Heart left ventricle (tissue), 16 donors: ENCODE results near the gene SZRD1. TPM values are rescaled to one million over a fixed set of nuclear protein-coding genes. Genes with fewer than 3 reads are reported as not detected.

ENCODE experiments used
- ATAC-seq, 4 donors: fragments of 200-7000 bp; cut with Tn5 transposase; one replicate each; pipeline ENCODE4 v1.9.1; 2020 to 2022; ENCODE audit warnings: moderate library complexity in 4 of 4, mild to moderate bottlenecking in 3 of 4, moderate number of reproducible peaks in 1 of 4
- DNase-seq, 5 donors: peaks; one replicate each; pipeline ENCODE4 v3.0.0-alpha.2; 2020
- H3K27ac ChIP-seq, 12 donors: fragments of 200-600 bp; sonication (generic) in 4 of 12; one replicate each; pipeline versions ENCODE4 v1.5.0 to v1.8.0; 2016 to 2022; ENCODE audit warnings: mild to moderate bottlenecking in 2 of 12
- H3K27me3 ChIP-seq, 9 donors: fragments of 200-600 bp; sonication (generic) in 2 of 9; one replicate each; pipeline versions ENCODE4 v1.5.1 to v1.8.0; 2016 to 2022; ENCODE audit warnings: mild to moderate bottlenecking in 3 of 9
- H3K36me3 ChIP-seq, 9 donors: fragments of 200-600 bp; sonication (generic) in 2 of 9; one replicate each; pipeline versions ENCODE4 v1.5.0 to v1.8.0; 2018 to 2022; ENCODE audit warnings: mild to moderate bottlenecking in 2 of 9
- H3K4me1 ChIP-seq, 12 donors: fragments of 200-600 bp; sonication (generic) in 4 of 12; one replicate each; pipeline versions ENCODE4 v1.5.0 to v1.8.0; 2016 to 2022; ENCODE audit warnings: mild to moderate bottlenecking in 3 of 12
- H3K4me3 ChIP-seq, 12 donors: fragments of 200-600 bp; sonication (generic) in 4 of 12; one replicate each; pipeline versions ENCODE4 v1.5.0 to v1.8.0; 2017 to 2022; ENCODE audit warnings: mild to moderate bottlenecking in 9 of 12, moderate library complexity in 4 of 12
- H3K9me3 ChIP-seq, 12 donors: fragments of 200-600 bp; sonication (generic) in 4 of 12; one replicate each; pipeline versions ENCODE4 v1.5.0 to v1.8.0; 2016 to 2022; ENCODE audit warnings: mild to moderate bottlenecking in 1 of 12
- CTCF ChIP-seq, 12 donors: fragments of 200-600 bp; sonication (generic) in 4 of 12; IDR thresholded peaks; one replicate each; pipeline versions ENCODE4 v1.5.0 to v1.8.0; 2018 to 2022; ENCODE audit warnings: antibody characterized with exemption in 12 of 12, mild to moderate bottlenecking in 5 of 12
- POLR2A ChIP-seq, 2 donors: fragments of 450-650 bp; IDR thresholded peaks; one replicate each; pipeline ENCODE4 v1.6.1; 2017; ENCODE audit warnings: antibody characterized with exemption in 2 of 2, mild to moderate bottlenecking in 2 of 2, moderate library complexity in 2 of 2
- WGBS, 4 donors: extraction: QIAGEN DNeasy Blood & Tissue Kit in 2 of 4; methylation state at CpG; one replicate each; pipeline versions ENCODE4 v1.1.5 to v1.1.7; 2013 to 2018; 5-methylcytosine and 5-hydroxymethylcytosine counted together
- intact Hi-C, 10 donors: fragments of 100-400 bp; cut with DNase I; formaldehyde crosslinking; loops; one replicate each; pipeline versions ENCODE4 v1.11.1 to v1.14.2; 2022
- polyA plus RNA-seq, 2 donors: library from polyadenylated mRNA; stranded (reverse); fragments of 200-250 nt; gene quantifications; one replicate each; pipeline ENCODE4 v1.2.3, GENCODE V29; 2013
- total RNA-seq, 9 donors: library from RNA; depleted of rRNA in 2 of 9; stranded (reverse); fragments of >200 nt in 2 of 9; fragmentation: NEBNext Ultra II Directional in 3 of 9; extraction: Animal tissue kit (Norgen Biotek cat#: 25700) in 3 of 9; gene quantifications; one replicate each; pipeline versions ENCODE4 v1.1.0 to v1.2.4, GENCODE V29; 2016 to 2023
- donor health status: ischemic (EF 13 %, LVEDD 7.1; RV severe dilation, severe dysfunction).
- donor health status: healthy with polysubstance abuse.
- donor health status: DM: no; HTN: yes; CAD: no.
- donor health status: DM: no; HTN: no; CAD: no.
- donor health status: ischemic (EF 25% LVEDD 6.9; RV normal size, moderate dysfunction).
- donor health status: ischemic (EF 25% LVEDD 5.7; RV mildly dilated, moderate dysfunction).
- donor health status: healthy.
- donor health status: DM: yes; HTN: yes; CAD: no.
- donor health status: ischemic (EF 35%, LVEDD 5.7; RV mildly dilated, moderate dysfunction).
- donor health status: nonischemic (EF 11% LVEDD 7.7; RV severe dilation, severe dysfunction).
- donor health status: DM: yes; HTN: yes; CAD: no.
- donor health status: PGD.
- donor health status: ischemic (EF 29% LVEDD 5.4; RV normal size, mild dysfunction).
- donor health status: nonischemic (EF 23%, LVEDD 6.1; RV moderate dilation, normal function).

Gene SZRD1
- total and polyA plus RNA-seq, 11 donors, result 54.4 to 140 (median 94.4) TPM

GRCh38 chr1:16324456-16324890 is 42.6 kb upstream of the SZRD1 start:
- intact Hi-C loops, result no loop called here
- DNase-seq, result peak in 1 of 5 donors; percentile 34
- peak in 3 of 4 donors; percentile 72 to 83 (median 83) for ATAC-seq
- TF ChIP-seq CTCF (IDR thresholded peaks at IDR 0.05), result no peak
- TF ChIP-seq POLR2A (IDR thresholded peaks at IDR 0.05), result no peak
- Histone ChIP-seq H3K4me3 (no peak overlapping the region), H3K27me3 (no peaks in the 10 kb centered on the region), H3K36me3 (peaks cover 0 to 9% (median 2%) of the 10 kb centered on the region in 9 donors), H3K4me1 (peaks cover 0 to 40% (median 29%) of the 10 kb centered on the region in 12 donors), H3K27ac (peak overlapping the region in 1 of 12 donors; percentile 32), H3K9me3 (no peaks in the 10 kb centered on the region)
- 92 to 97% (median 95%) methylated on average over 6 of the region's 6 CpGs for WGBS, 4 donors

GRCh38 chr1:16326833-16327404 is 40.1 kb upstream of the SZRD1 start:
- intact Hi-C loops, result no loop called here
- no peak for DNase-seq
- Histone ChIP-seq H3K36me3 (peaks cover 0 to 9% (median 2%) of the 10 kb centered on the region in 9 donors), H3K27me3 (no peaks in the 10 kb centered on the region), H3K27ac (no peak overlapping the region), H3K4me1 (peaks cover 0 to 25% (median 11%) of the 10 kb centered on the region in 12 donors), H3K9me3 (no peaks in the 10 kb centered on the region), H3K4me3 (no peak overlapping the region)
- ATAC-seq, result no peak
- 72 to 79% (median 74%) methylated on average over 5 of the region's 5 CpGs for WGBS, 4 donors
- TF ChIP-seq POLR2A (IDR thresholded peaks at IDR 0.05) (no peak), CTCF (IDR thresholded peaks at IDR 0.05) (no peak)

- Histone ChIP-seq H3K27me3 (no peaks in the 10 kb centered on the region), H3K27ac (no peak overlapping the region), H3K4me1 (peaks cover 0 to 30% (median 8%) of the 10 kb centered on the region in 12 donors), H3K9me3 (no peaks in the 10 kb centered on the region), H3K36me3 (no peaks in the 10 kb centered on the region), H3K4me3 (no peak overlapping the region)
- 82 to 91% (median 87%) methylated on average over 7 of the region's 7 CpGs for WGBS, 4 donors
- no peak for DNase-seq
- no peak for ATAC-seq
- intact Hi-C loops, result no loop called here
- no peak for TF ChIP-seq POLR2A (IDR thresholded peaks at IDR 0.05)
- TF ChIP-seq CTCF (IDR thresholded peaks at IDR 0.05), result no peak
These were observed 32.2 kb upstream of the SZRD1 start for GRCh38 chr1:16334655-16335340.

GRCh38 chr1:16338961-16339360 is 28.1 kb upstream of the SZRD1 start:
- Histone ChIP-seq H3K9me3 (no peaks in the 10 kb centered on the region), H3K27me3 (no peaks in the 10 kb centered on the region), H3K4me1 (peaks cover 0 to 42% (median 14%) of the 10 kb centered on the region in 12 donors), H3K4me3 (no peak overlapping the region), H3K27ac (peak overlapping the region in 1 of 12 donors; percentile 61), H3K36me3 (peaks cover 0 to 3% (median 0%) of the 10 kb centered on the region in 9 donors)
- DNase-seq (no peak), ATAC-seq (no peak)
- TF ChIP-seq CTCF (IDR thresholded peaks at IDR 0.05), result no peak
- TF ChIP-seq POLR2A (IDR thresholded peaks at IDR 0.05), result no peak
- intact Hi-C loops, result no loop called here
- 90 to 93% (median 91%) methylated on average over 5 of the region's 5 CpGs for WGBS, 4 donors
